Measurements from ENCODE around the gene PIGP.
A peak's percentile ranks its signal among the peaks of the same experiment; 100 is the strongest.
"Not testable (repeated sequence)": the region's sequence is repeated elsewhere in the genome, so short reads cannot be mapped to it uniquely, and the experiment has no call there.

Gene PIGP

DNA sequence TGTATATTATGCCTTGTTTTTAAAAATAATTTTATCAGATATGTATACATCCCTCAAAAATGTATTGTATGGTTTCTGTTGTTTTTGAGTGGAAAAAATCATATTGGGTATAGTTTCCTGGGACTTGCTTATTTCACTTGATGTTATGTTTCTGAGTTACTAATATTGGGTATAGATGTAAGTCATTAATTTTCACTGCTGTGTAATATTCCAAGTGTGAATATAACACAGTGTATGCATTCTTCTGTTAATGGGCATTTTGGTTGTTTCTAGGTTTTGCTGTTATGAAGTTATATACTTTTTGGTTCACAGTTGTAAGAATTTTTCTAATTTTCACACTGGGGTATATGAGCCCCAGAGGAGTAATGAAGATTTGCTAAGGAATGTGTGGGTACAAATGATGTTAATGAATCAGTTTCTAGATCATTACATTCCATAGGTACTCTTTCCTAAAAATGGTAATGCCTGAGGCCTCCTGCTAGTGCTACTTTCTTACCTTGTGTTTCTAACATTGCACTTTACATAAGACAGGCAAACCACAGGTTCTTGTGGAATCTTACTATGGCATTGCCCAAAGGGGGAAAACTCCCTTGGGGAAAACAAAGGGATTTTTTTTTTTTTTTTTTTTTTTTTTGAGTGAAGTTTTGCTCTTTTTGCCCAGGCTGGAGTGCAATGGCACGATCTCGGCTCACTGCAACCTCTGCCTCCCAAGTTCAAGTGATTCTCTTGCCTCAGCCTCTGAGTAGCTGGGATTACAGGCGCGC, 3.4 kb upstream of the PIGP start:
- DNase-seq (ENCODE audit: low read depth), result no peak

DNA sequence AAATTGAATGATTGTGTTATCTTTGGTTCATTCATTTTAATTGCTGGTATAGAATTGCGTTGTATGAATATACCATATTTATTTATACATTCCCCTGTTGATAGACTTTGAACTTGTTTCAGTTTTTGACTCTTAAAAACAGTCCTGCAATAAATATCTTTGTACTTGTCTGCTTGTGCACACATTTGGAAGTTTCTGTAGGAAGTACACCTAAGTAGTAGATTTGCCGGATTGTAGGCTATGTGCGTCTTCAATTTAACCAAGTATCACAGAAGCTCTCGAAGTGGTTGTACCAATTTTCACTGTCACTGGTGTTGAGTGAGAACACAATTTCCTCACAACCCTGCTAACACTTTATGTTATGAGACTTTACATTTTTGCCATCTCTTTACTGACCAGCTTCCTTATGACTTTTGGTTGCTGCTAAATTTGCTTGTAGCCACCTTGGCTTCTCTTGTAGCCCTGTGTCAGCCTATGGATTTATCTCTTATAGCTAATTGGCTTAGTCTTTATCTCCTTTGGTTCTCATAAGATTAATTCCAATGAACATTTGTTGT, 2.4 kb upstream of the PIGP start:
- no peak for DNase-seq (ENCODE audit: low read depth)

DNA sequence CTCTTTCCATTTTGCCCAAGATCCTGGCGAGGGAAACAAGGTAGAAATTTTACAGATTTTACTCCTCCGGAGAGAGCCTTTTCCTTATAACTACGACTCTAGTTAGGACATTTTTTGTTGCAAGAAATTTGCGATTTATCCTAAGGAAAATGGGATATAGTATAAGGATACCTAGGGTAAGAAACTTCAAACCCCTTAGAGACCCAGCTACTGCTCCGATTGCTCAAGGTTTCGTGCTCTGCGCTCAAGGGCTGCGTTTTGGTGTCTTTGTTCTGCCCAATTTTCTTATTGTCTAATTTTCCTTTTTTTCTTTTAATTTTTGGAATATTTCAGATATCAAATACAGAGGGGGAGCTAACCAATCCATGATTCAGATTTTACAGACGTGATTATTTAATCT, 1.7 kb upstream of the PIGP start:
- no peak for DNase-seq (ENCODE audit: low read depth)

DNA sequence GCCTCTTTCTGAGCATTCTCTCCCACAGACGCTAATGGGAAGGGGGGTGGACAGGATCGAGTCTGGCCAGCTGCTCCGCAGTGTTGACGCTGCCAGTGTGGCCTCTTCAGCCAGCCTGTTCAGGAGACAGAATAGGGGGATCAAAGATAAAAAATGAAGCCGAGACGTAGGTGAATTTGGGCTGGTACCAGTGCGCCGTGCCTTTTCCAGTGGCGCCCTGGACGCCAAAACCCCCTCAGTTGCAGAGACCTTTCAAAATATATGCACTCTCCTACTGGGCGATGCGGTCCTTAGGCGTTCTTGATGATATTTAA, 1.3 kb upstream of the PIGP start:
- DNase-seq (ENCODE audit: low read depth), result no peak

DNA sequence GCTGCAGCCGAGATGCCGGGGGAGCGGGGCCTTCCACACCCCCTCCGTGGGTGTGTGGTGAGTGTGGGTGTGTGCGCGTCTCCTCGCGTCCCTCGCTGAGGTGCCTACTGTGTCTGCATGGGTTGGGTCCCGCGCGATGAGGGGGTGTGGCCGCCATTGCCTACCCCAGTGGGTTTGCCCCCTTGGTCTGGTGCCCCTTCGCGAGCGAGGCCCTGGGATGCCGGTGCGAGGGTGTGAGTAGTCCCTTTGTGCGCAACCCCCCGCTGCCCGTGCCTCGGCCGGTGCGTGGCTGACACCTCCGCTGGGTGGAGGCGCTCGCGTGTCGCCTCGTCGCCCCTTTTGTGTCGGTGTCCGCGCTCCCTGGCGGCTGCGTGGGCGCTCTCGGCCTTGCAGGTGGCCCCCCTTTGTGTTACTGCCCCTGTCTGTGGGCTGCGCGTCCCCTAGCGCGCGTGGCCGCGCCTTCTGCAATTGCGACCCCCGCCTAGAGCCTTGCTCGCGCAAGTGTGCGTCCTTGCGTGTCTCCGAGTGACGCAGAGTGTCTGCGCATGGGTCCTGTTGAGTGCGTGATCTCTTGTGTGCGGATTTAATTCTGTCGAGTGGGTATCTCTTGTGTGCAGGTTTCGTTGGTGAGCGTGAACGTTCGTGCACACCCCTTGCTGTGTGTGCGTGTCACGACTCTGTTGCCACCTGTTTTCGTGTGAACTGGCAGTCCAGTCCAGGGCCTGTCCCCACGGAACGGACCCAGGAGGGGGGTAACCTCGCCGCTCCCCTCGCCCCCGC, 736 bp upstream of the PIGP start:
- peak; percentile 23 for DNase-seq (ENCODE audit: low read depth)

DNA sequence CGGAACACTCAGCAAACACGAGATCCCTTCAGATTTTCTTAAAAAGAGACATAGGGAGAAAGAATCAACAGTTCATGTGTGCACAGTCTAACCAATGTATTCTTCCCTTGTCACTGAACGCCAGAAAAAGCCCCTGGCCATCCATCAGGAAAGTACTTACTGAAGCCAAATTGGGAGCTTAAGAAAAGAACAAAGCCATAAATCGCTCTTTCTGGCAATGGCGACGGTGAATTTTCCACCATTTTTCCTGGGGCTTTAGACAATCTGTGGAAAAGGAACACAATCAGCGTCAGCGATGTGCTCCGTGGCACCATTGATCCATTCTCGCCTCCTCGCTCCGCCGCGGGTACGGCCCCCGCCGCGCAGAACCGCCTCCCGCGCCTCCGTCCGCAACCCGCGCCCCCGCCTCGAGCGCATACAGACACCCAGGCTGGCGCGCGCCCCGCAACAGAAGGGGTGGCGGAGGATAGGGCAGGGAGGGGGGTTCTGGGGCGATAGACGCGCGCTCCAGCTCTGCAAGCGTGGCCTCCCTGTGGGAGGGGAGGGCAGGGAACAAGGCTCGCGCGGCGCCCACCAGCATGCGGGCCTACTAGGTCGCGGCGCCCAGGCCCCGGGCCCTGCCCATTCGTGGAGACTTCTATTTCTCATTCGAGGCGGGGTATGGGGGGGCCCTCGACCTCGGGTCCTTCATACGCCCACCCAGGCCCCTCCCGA, 440 bp downstream of the PIGP start:
- DNase-seq (ENCODE audit: low read depth), result peak; percentile 80

DNA sequence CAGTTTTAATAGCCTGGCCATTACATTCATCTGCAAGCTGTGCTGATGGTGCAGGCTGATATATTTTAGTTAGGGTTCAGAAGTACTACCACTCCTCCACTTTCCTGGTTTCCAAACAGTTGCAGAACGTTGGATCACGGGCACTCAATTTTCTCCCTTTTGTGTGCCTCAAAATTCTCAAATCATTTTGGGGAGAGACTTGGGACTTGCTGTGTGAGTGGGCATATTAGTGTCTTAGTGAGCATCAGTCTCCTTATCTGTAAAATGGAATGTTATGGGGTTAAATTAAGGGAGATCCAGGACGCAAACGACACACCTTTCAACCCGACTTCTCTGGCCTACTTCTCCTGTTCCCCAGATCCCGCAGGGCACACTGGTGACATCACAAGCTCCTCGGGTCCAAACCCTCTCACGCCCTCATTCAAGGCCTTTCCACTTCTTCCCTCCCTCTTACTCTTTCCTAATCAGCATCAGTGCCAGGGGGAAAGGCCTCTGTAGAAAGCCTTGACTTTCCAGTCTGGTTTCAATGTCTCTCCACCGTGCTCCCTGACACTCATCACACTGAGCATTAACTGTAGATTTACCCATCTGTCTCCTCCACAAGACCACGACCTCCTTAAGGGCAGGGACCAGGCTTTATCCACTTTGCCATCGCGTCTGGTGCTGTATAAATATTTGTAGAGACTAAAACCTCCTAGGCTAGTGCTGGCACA, 1.2 kb downstream of the PIGP start:
- DNase-seq (ENCODE audit: low read depth), result peak; percentile 85

DNA sequence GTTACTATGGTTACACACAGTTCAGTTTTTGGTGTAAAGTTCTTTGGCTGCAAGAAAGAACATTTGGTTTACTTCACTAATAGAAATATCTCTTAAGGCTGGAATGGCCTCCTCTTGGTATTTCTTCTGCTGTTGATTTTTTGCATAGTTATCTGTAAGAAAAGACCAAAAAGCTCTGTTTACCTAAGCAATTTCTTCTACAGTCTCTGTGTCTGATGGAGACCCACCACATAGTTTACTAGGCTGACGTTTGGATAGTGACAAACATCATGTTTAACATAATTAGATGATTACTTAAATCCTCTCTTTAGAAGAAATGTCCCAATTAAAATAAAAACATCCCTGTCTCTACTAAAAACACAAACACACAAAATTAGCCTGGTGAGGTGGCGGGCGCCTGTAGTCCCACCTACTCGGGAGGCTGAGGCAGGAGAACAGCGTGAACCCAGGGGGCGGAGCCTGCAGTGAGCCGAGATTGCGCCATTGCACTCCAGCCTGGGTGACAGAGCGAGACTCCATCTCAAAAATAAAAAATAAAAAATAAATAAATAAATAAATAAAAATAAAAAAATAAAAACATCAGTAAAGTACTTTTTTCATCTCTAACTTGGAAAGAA, 7.2 kb downstream of the PIGP start:
- DNase-seq (ENCODE audit: low read depth), result no peak

DNA sequence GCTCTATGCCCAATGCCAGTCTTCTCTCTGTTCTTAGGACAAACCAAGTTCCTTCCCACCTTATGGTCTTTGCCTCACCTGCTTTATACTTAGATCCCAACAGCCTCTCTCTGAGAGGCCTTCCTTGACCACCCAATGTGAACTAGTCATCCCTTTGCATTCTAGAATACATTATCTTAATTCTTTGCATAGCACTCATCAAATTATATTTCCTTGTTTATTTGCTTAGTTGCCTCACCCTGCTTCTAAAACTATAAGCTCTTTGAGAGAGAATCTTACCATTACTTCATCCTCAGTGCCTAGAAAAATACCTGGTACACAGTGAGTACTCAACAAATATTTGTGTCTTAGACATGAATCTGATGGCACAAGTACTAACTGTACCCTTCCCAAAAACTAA, 8.0 kb downstream of the PIGP start:
- no peak for DNase-seq (ENCODE audit: low read depth)

DNA sequence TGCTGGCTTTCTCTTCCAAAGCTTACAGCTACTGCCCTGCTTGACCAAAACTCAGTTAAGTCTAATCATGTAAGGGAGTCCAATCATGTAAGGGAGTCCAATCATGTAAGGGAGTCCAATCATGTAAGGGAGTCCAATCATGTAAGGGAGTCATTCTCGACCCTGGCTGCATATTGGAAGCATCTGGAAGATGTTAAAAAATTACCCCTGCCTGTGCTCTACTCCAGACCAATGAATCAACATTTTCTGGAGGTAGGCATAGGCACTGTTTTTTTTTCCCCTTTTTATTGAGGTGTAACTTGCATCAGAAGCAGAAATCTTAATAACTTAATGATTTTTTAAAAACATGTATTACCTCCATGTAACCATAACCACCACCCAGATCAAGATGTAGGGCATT, 9.4 kb downstream of the PIGP start:
- DNase-seq (ENCODE audit: low read depth), result no peak

DNA sequence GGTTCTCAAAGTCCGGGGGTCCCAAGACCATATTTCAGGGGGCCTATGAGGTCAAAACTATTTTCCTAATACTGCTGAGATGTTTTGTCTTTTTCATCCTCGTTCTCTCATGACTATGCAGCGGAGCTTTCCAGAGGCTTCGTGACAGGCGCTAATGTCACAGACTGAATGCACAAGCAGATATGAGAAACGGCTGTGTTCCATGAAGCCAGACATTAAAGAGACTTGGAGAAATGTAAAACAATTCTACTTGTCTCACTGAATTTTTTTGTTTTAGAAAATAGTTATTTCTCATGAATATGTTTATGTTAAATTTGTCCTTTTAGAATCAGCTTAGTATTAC, 10.3 kb downstream of the PIGP start:
- no peak for DNase-seq (ENCODE audit: low read depth)

DNA sequence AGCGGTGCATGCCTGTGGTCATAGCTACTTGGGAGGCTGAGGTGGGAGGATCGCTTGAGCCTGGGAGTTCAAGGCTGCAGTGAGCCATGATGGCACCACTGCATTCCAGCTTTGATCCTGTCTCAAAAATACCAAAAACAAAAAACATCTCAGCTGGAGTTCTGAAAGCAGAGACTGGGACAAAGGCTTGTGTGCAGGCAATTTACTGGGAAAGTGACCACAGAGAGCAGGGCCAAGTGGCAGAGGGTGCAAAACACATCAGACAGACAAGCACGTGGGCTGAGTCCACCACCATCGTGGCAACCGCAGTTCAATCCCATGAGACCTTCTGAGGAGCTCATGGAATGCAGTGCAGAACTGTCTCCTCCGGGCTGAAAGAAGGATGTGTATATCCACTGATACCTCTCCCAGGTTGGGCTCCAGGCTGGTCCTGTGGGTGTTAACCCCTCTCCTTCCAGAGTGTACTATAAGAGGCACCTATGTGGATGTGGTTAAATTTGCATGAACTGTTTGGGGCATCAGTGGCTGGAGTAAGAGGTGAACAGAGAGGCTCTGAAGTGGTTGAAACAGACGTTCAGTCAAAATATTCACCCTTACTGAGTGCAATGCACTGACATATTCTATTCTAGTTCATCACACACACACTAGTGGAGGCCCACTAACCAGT, 10.8 kb downstream of the PIGP start:
- peak; percentile 44 for DNase-seq (ENCODE audit: low read depth)

DNA sequence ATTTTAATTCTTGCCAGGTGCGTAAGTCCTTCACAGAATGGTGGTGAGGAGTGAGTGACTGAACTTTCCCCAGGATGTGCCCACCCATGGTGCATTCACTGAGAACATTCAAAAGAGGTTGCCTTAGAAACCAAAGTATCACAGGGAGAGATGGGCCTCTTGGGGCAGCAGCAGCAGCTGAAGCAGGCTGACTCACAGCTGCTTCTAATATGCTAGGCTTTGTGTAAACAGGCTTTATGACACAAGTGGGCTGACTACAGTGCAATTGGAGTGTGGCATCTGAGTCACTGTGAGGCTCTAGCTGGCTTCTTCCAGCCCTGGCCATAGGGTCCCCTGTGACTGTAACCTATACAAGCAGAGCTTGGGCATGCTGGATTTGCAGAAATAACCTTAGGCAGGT, 12.6 kb downstream of the PIGP start:
- peak; percentile 95 for DNase-seq (ENCODE audit: low read depth)

DNA sequence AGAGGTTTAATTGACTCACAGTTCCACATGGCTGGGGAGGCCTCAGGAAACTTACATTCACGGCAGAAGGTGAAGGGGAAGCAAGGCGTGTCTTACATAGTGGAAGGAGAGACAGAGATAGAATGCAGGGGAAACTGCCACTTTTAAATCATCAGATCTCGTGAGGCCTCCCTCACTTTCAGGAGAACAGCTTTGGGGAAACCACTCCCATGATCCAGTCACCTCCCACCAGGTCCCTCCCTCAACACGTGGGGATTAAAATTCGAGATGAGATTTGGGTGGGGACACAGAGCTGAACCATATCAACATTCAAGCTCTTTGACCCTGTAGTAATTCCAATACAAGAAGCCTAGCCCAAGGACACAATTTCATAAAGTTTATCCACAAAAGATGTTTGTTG, 13.7 kb downstream of the PIGP start:
- no peak for DNase-seq (ENCODE audit: low read depth)

DNA sequence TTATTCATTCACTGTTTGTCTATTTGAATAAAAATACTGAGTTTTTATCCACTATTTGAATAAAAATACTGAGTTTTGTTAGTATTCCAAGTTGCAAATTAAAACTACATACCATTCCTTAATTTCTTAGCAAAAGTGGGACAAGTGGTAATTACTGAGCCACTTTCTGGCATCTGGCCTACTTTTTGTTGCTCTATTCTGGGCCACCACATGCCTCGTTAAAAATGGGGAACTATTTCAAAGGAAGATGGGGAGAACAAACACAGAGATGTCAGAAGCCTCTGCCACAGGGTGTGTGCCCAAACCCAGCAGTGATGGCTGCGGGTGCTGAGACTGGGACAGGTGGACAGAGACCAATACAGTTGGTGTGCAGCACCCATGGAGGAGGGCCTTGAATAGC, 14.6 kb downstream of the PIGP start:
- DNase-seq (ENCODE audit: low read depth), result no peak

DNA sequence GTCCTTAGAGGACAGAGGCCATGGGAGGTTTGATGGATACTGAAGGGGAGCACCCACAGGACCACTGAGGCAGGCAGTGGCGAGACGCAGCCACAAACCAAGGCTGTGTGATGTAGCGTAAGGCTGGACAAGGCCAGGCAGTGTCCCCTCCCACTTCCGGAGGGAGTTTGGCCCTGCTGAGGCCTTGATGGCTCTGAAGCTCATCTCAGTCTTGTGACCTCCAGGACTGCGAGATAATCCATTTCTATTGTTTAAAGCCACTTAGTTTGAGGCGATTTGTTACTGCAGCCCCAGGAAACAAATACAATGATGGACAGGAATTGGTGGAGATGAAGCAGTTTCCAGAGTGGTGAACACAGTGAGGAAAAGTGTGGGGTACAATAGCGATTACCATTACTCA, 15.3 kb downstream of the PIGP start:
- DNase-seq (ENCODE audit: low read depth), result no peak

DNA sequence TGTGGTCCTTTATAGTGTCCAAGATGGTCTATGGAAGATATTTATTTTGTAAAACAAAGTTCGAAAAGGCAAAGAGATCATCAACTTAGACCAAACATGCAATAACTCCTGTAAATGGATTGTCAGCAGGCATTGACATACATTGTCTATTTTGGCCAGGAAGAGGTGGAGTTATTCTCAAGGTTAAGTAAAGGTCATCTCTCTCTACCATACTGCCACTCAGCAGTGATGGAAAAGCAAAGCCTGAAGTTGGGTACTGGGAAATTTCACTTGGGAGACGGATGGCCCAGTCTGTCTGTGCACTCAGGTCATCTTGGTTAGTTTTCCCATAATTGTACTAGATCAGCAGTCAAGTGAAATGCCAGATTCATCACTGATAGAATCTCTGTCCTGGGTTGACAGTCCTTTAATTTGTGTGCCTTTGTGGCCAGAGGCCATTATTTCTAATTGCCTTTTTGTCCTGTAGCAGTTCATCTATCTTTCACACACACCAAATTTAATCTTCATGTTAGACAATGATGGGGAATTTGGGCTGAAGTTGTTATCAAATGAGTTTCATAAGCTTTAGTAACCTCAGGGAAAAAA, 17.5 kb downstream of the PIGP start:
- no peak for DNase-seq (ENCODE audit: low read depth)

DNA sequence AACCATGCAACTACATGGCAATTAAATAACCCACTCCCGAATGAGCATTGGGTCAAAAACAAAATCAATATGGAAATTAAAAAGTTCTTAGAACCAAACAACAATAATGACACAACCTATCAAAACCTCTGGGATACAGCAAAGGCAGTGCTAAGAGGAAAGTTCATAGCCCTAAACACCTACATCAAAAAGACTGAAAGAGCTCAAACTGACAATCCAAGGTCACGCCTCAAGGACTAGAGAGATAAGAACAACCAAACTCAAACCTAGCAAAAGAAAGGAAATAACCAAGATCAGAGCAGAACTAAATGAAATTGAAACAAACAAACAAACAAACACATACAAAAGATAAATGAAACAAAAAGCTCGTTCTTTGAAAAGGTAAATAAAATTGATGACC, 23.1 kb downstream of the PIGP start:
- DNase-seq (ENCODE audit: low read depth), result not testable (repeated sequence)

DNA sequence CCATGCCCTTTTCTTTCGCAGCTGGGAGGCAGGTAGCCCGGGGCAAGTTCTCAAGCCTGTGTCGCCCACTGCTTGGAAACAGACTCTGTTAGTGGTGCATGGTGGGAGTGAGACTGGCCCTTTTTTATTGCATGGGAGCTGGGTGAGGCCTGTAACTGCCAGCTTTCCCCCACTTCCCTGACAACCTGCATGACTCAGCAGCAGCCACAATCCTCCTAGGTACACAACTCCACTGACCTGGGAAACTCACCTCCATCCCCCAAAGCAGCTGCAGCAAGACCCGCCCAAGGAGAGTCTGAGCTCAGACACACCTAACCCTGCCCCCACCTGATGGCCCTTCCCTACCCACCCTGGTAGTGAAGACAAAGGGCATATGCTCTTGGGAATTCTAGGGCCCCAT, 25.8 kb downstream of the PIGP start:
- no peak for DNase-seq (ENCODE audit: low read depth)

DNA sequence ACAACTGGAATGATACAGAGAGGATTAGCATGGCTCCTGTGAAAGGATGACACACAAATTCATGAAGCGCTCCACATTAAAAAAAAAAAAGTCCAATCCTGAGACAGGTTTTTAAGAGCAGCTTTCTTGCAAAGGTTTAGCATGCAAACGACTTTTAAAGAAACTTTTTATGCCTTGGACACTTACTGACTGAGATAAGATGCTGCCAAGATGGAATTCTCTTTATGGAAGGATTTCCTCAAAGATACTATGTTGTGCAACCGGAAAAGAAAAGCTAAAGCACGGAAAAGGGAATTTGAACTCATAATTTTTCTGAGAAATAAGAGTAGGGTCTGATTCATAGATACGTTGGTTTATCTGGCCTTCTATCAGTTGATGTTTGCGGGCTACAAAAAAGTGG, 27.3 kb downstream of the PIGP start:
- DNase-seq (ENCODE audit: low read depth), result peak; percentile 39

DNA sequence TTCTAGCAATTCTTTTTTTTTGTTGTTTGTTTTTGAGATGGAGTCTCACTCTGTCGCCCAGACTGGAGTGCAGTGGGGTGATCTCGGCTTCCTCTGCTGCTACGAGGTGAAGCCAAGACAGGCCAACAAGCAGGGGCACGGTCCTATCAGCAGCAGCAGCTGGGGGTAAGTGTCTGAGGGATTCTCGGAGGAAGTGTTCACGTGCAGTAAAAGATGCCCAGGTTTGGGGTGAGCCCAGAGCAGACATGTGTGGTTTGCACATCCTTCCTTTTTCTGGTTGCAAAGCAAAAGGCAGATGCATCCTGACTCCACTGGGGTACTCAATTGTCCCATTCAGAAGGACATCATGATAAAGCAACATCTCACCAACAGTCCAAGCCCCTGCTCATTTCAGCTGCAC, 27.7 kb downstream of the PIGP start:
- no peak for DNase-seq (ENCODE audit: low read depth)

All from amniotic epithelial cell (primary cell).